Measurements from ENCODE around the gene DIAPH2. TPM values are rescaled to one million over a fixed set of nuclear protein-coding genes. Genes with fewer than 3 reads are reported as not detected.

DIAPH2 gene
- total RNA-seq, 1 donor from 2014 or later, result 3.8 TPM

GRCh38 chrX:97334850-97335249 is 650.2 kb downstream of the DIAPH2 start:
- H3K4me1 Mint-ChIP-seq (ENCODE audit: low read depth, unreplicated experiment), result no peaks in the 10 kb centered on the region
- TF ChIP-seq CTCF (IDR thresholded peaks at IDR 0.05; ENCODE audit: partially characterized antibody, unreplicated experiment), result no peak
- H3K9me3 Mint-ChIP-seq (ENCODE audit: unreplicated experiment), result no peaks in the 10 kb centered on the region
- no peaks in the 10 kb centered on the region for H3K27me3 Mint-ChIP-seq (ENCODE audit: unreplicated experiment)
- no peak overlapping the region for H3K27ac Mint-ChIP-seq (ENCODE audit: unreplicated experiment)
- no peak for DNase-seq
- no peaks in the 10 kb centered on the region for H3K36me3 Mint-ChIP-seq (ENCODE audit: unreplicated experiment)
- no peak overlapping the region for H3K4me3 Mint-ChIP-seq (ENCODE audit: unreplicated experiment)

DNA sequence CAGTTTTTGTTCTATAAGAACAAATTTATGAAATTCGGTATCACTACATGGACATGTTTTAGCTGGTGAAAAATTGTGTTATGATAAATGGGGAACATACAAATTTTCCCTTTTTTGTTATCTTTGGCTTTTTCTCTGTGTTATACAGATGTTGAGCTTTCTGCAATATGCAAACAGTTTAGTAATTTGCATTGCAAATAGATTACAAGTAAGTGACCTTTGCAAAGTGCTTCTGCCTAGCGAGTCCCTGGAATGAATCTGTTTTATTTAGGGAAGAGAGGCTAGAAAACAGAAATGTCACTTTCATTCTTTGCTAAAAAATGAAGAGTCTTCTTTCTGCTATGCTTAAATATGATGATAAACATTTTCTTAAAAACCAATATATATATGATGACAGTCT is 660.1 kb downstream of the DIAPH2 start:
- no peaks in the 10 kb centered on the region for H3K36me3 Mint-ChIP-seq (ENCODE audit: unreplicated experiment)
- H3K27ac Mint-ChIP-seq (ENCODE audit: unreplicated experiment), result no peak overlapping the region
- H3K9me3 Mint-ChIP-seq (ENCODE audit: unreplicated experiment), result no peaks in the 10 kb centered on the region
- no peaks in the 10 kb centered on the region for H3K4me1 Mint-ChIP-seq (ENCODE audit: low read depth, unreplicated experiment)
- no peak overlapping the region for H3K4me3 Mint-ChIP-seq (ENCODE audit: unreplicated experiment)
- DNase-seq, result no peak
- H3K27me3 Mint-ChIP-seq (ENCODE audit: unreplicated experiment), result no peaks in the 10 kb centered on the region
- TF ChIP-seq CTCF (IDR thresholded peaks at IDR 0.05; ENCODE audit: partially characterized antibody, unreplicated experiment), result no peak

- no peaks in the 10 kb centered on the region for H3K36me3 Mint-ChIP-seq (ENCODE audit: unreplicated experiment)
- H3K9me3 Mint-ChIP-seq (ENCODE audit: unreplicated experiment), result no peaks in the 10 kb centered on the region
- no peak overlapping the region for H3K27ac Mint-ChIP-seq (ENCODE audit: unreplicated experiment)
- no peak for DNase-seq
- TF ChIP-seq CTCF (IDR thresholded peaks at IDR 0.05; ENCODE audit: partially characterized antibody, unreplicated experiment), result no peak
- no peak overlapping the region for H3K4me3 Mint-ChIP-seq (ENCODE audit: unreplicated experiment)
- no peaks in the 10 kb centered on the region for H3K27me3 Mint-ChIP-seq (ENCODE audit: unreplicated experiment)
- no peaks in the 10 kb centered on the region for H3K4me1 Mint-ChIP-seq (ENCODE audit: low read depth, unreplicated experiment)
Measured at GRCh38 chrX:97358941-97359340, 674.3 kb downstream of the DIAPH2 start.

GRCh38 chrX:97363843-97364242 is 679.2 kb downstream of the DIAPH2 start:
- no peaks in the 10 kb centered on the region for H3K27me3 Mint-ChIP-seq (ENCODE audit: unreplicated experiment)
- TF ChIP-seq CTCF (IDR thresholded peaks at IDR 0.05; ENCODE audit: partially characterized antibody, unreplicated experiment), result no peak
- DNase-seq, result no peak
- H3K9me3 Mint-ChIP-seq (ENCODE audit: unreplicated experiment), result no peaks in the 10 kb centered on the region
- H3K4me1 Mint-ChIP-seq (ENCODE audit: low read depth, unreplicated experiment), result no peaks in the 10 kb centered on the region
- no peaks in the 10 kb centered on the region for H3K36me3 Mint-ChIP-seq (ENCODE audit: unreplicated experiment)
- H3K4me3 Mint-ChIP-seq (ENCODE audit: unreplicated experiment), result no peak overlapping the region
- no peak overlapping the region for H3K27ac Mint-ChIP-seq (ENCODE audit: unreplicated experiment)

GRCh38 chrX:97366237-97366636 is 681.6 kb downstream of the DIAPH2 start:
- no peaks in the 10 kb centered on the region for H3K9me3 Mint-ChIP-seq (ENCODE audit: unreplicated experiment)
- no peaks in the 10 kb centered on the region for H3K4me1 Mint-ChIP-seq (ENCODE audit: low read depth, unreplicated experiment)
- H3K27me3 Mint-ChIP-seq (ENCODE audit: unreplicated experiment), result no peaks in the 10 kb centered on the region
- no peak overlapping the region for H3K27ac Mint-ChIP-seq (ENCODE audit: unreplicated experiment)
- no peak for DNase-seq
- H3K36me3 Mint-ChIP-seq (ENCODE audit: unreplicated experiment), result no peaks in the 10 kb centered on the region
- TF ChIP-seq CTCF (IDR thresholded peaks at IDR 0.05; ENCODE audit: partially characterized antibody, unreplicated experiment), result no peak
- no peak overlapping the region for H3K4me3 Mint-ChIP-seq (ENCODE audit: unreplicated experiment)

Data from glutamatergic neuron (in vitro differentiated cells).